Cardiac fibroblast (primary cell): Measurements from ENCODE around the gene C20orf144.
A peak's percentile ranks its signal among the peaks of the same experiment; 100 is the strongest.
"Not testable (repeated sequence)": the region's sequence is repeated elsewhere in the genome, so short reads cannot be mapped to it uniquely, and the experiment has no call there.

Experiments
- DNase-seq, 2 donors: peaks; one replicate each; pipeline versions ENCODE4 v3.0.0 to v3.0.0-alpha.2; 2010; ENCODE audit warnings: low read depth in 2 of 2
- H3K4me3 ChIP-seq, 2 donors: replicated peaks in 1 of 2; 1 replicate in 1 of 2; 2 replicates in 1 of 2; pipeline ENCODE4 v1.5.1; 2011; ENCODE audit warnings: low read depth in 2 of 2, low read length in 2 of 2, mild to moderate bottlenecking in 2 of 2, moderate library complexity in 1 of 2
- CTCF ChIP-seq: IDR thresholded peaks from one replicate; pipeline ENCODE4 v1.5.1; 2011; ENCODE audit warnings: low read depth, mild to moderate bottlenecking, low read length, inconsistent platforms

Gene C20orf144

GRCh38 chr20:33644313-33645071, 17.6 kb upstream of the C20orf144 start:
- no peak for TF ChIP-seq CTCF
- DNase-seq: no peak
- no peak overlapping the region for H3K4me3 ChIP-seq

- no peak overlapping the region for H3K4me3 ChIP-seq
- no peak for DNase-seq
- TF ChIP-seq CTCF: no peak
Measured at GRCh38 chr20:33645072-33645358, 17.1 kb upstream of the C20orf144 start.

GRCh38 chr20:33645396-33645795, 16.7 kb upstream of the C20orf144 start:
- DNase-seq: no peak
- no peak for TF ChIP-seq CTCF
- H3K4me3 ChIP-seq: no peak overlapping the region

- H3K4me3 ChIP-seq: no peak overlapping the region
- DNase-seq: no peak
- TF ChIP-seq CTCF: no peak
Measured at GRCh38 chr20:33646191-33646590, 15.9 kb upstream of the C20orf144 start.

- not testable (repeated sequence) for H3K4me3 ChIP-seq, DNase-seq
Measured at GRCh38 chr20:33646959-33647602, 15.0 kb upstream of the C20orf144 start.

GRCh38 chr20:33647603-33648395, 14.3 kb upstream of the C20orf144 start:
- DNase-seq: peak; percentile 55 to 85
- TF ChIP-seq CTCF: no peak
- H3K4me3 ChIP-seq: no peak overlapping the region

- peak in 1 of 2 donors; percentile 25 for DNase-seq
- no peak overlapping the region for H3K4me3 ChIP-seq
- no peak for TF ChIP-seq CTCF
Measured at GRCh38 chr20:33648396-33649004, 13.6 kb upstream of the C20orf144 start.
